H1 (cell line): ENCODE data around the gene OSR1. TPM values are rescaled to one million over a fixed set of nuclear protein-coding genes. Genes with fewer than 3 reads are reported as not detected.

Experiments used
- CBX8 ChIP-seq: fragments of 300-800, 300-1000 bp; sonication (generic); IDR thresholded peaks from 2 replicates; pipeline ENCODE4 v1.7.1; 2016; ENCODE audit warnings: low read depth, low read length, borderline replicate concordance
- EZH2 ChIP-seq: fragments of 200-600 bp; sonication (generic); IDR thresholded peaks from 2 replicates; pipeline ENCODE4 v1.7.1; 2012; ENCODE audit warnings: low read depth, mild to moderate bottlenecking, moderate library complexity, low read length, inconsistent platforms; ENCODE audit not compliant: severe bottlenecking
- polyA plus RNA-seq, 7 experiments: library from polyadenylated mRNA; depleted of rRNA in 3 of 7; stranded (reverse) in 5 of 7; unstranded in 2 of 7; fragments of >200 nt in 5 of 7; fragments of 200-250 nt in 2 of 7; gene quantifications; 1 replicate in 5 of 7; 2 replicates in 1 of 7; 4 replicates in 1 of 7; pipeline versions ENCODE4 v1.2.1 to v1.2.3, GENCODE V29; 2011 to 2013; ENCODE audit warnings: missing spikeins in 2 of 7, mixed read lengths in 2 of 7
- total RNA-seq: library from RNA; stranded (reverse); fragmentation: NEBNext Ultra II Directional; extraction: Animal tissue kit (Norgen Biotek cat#: 25700); gene quantifications from 2 replicates; pipeline ENCODE4 v1.2.1, GENCODE V29; 2021

Gene OSR1
- total and polyA plus RNA-seq, 2 of the 8 experiments (the other 6 are each of a cell fraction or from before 2014, with no cell fraction given): 0.05 to 0.22 TPM

GRCh38 chr2:19351899-19352697 is 6.3 kb downstream of the OSR1 start (continued):
- TF ChIP-seq EZH2: peak; percentile 66
- TF ChIP-seq CBX8: no peak
